AG04450 (cell line): ENCODE measurements around the gene MAPK8IP3. TPM values are rescaled to one million over a fixed set of nuclear protein-coding genes. Genes with fewer than 3 reads are reported as not detected.

ENCODE experiments used
- CTCF ChIA-PET: fragments of 300-600, 350-600 bp; formaldehyde crosslinking; extraction: SDS; loops from one replicate; lab custom pipeline; 2022; ENCODE audit warnings: antibody characterized with exemption, inconsistent platforms; lab: Charles Lee
- POLR2A ChIA-PET: fragments of 350-600 bp; formaldehyde crosslinking; extraction: SDS; loops from one replicate; lab custom pipeline; 2021; ENCODE audit warnings: antibody characterized with exemption, inconsistent platforms; lab: Yijun Ruan, JAX
- DNase-seq: peaks from one replicate; pipeline ENCODE4 v3.0.0-alpha.2; 2011; ENCODE audit warnings: low read depth, low spot score
- H3K27ac ChIP-seq: one replicate; pipeline ENCODE4 v1.5.1; 2012; ENCODE audit warnings: low read depth, low read length, control low read depth
- H3K27me3 ChIP-seq: one replicate; pipeline ENCODE4 v1.6.0; 2012; ENCODE audit warnings: low read length; ENCODE audit not compliant: control insufficient read depth, insufficient read depth
- H3K4me3 ChIP-seq: 2 replicates; pipeline ENCODE4 v1.5.1; 2011; ENCODE audit warnings: mild to moderate bottlenecking, low read depth, low read length, control low read depth
- H3K9me3 ChIP-seq: 2 replicates; pipeline ENCODE4 v1.5.1; 2012; ENCODE audit warnings: low read length; ENCODE audit not compliant: control insufficient read depth, insufficient read depth
- CTCF ChIP-seq: IDR thresholded peaks from 2 replicates; pipeline ENCODE4 v1.5.1; 2011; ENCODE audit warnings: low read depth, low read length, control low read depth, inconsistent platforms
- polyA plus RNA-seq: library from polyadenylated mRNA; depleted of rRNA; stranded (reverse); fragments of >200 nt; gene quantifications from 2 replicates; pipeline ENCODE4 v1.2.3, GENCODE V29; 2011

MAPK8IP3 gene
- polyA plus RNA-seq, 1 experiment, result 11.8 TPM

- Histone ChIP-seq H3K27me3 (no peaks in the 10 kb centered on the region), H3K27ac (peak overlapping the region; percentile 39), H3K4me3 (peak overlapping the region; percentile 77), H3K9me3 (peaks cover 6% of the 10 kb centered on the region; the same call in 1 of the 2 replicates)
- DNase-seq, result no peak
- ChIA-PET POLR2A (interaction anchor here (1.8 kb wide), 1 partner anchor 11 kb away, joined by 17 read pairs; the partner anchor contains the start of genes NUBP2 and SPSB3), CTCF (interaction anchor here (0.9 to 1.2 kb wide), 2 partner anchors 11 to 52 kb away, joined by 3 read pairs; partner anchors contain the start of genes NUBP2 and SPSB3)
- no peak for TF ChIP-seq CTCF
These were observed 65.9 kb downstream of the MAPK8IP3 start for GRCh38 chr16:1771864-1772361.

GRCh38 chr16:1772362-1772907 is 66.4 kb downstream of the MAPK8IP3 start, which contains the start of gene EME2:
Gene EME2 (plus strand): TSS chr16:1772810. CDS start chr16:1773228, 418 bp downstream.
- ChIA-PET CTCF (interaction anchor here (0.9 to 1.2 kb wide), 2 partner anchors 10 to 52 kb away, joined by 3 read pairs; partner anchors contain the start of genes NUBP2 and SPSB3), POLR2A (interaction anchor here (0.6 to 1.8 kb wide), 5 partner anchors 8 to 54 kb away, joined by 3 to 17 read pairs (median 5); partner anchors contain the start of genes HAGH, NUBP2 and SPSB3)
- Histone ChIP-seq H3K27ac (peak within 1 kb of the TSS; percentile 39), H3K4me3 (peak within 1 kb of the TSS; percentile 77), H3K9me3 (peaks cover 6% of the 10 kb centered on the region; the same call in 1 of the 2 replicates), H3K27me3 (no peaks in the 10 kb centered on the region)
- no peak for TF ChIP-seq CTCF
- DNase-seq, result no peak

GRCh38 chr16:1772908-1773702 is 67.1 kb downstream of the MAPK8IP3 start, which contains the start of gene MRPS34:
Gene MRPS34 (minus strand): TSS chr16:1773134. CDS start chr16:1773119, 15 bp downstream.
- POLR2A ChIA-PET, result interaction anchor here (0.6 to 1.8 kb wide), 6 partner anchors 9 to 53 kb away, joined by 3 to 17 read pairs (median 5); partner anchors contain the start of genes HAGH, NUBP2 and SPSB3
- CTCF ChIA-PET, result interaction anchor here (0.9 to 1.2 kb wide), 2 partner anchors 9 to 10 kb away, joined by 3 to 6 read pairs; partner anchors contain the start of genes NUBP2 and SPSB3

More at GRCh38 chr16:1772908-1773702, 67.1 kb downstream of the MAPK8IP3 start, which contains the start of gene MRPS34:
- Histone ChIP-seq H3K27me3 (no peaks in the 10 kb centered on the region), H3K9me3 (peaks cover 6% of the 10 kb centered on the region; the same call in 1 of the 2 replicates), H3K4me3 (peak within 1 kb of the TSS; percentile 77), H3K27ac (peak within 1 kb of the TSS; percentile 39)
- TF ChIP-seq CTCF, result peak; percentile 68
- peak; percentile 42 for DNase-seq
